MM.1S (cell line): ENCODE results near the gene NHLRC4.

Experiments
- DNase-seq: peaks from one replicate; pipeline ENCODE4 v3.0.0-alpha.2; 2015
- H2AFZ ChIP-seq: fragments of 300-600 bp; sonication (generic); 2 replicates; pipeline ENCODE4 v1.6.0; 2016; ENCODE audit warnings: antibody characterized with exemption, low read length
- H3F3A ChIP-seq: fragments of 300-600 bp; sonication (generic); 2 replicates; pipeline ENCODE4 v1.6.1; 2016; ENCODE audit warnings: mild to moderate bottlenecking, antibody characterized with exemption, low read length, moderate library complexity, mixed read lengths; ENCODE audit not compliant: insufficient read depth
- H3K27ac ChIP-seq: fragments of 300-600 bp; sonication (generic); 2 replicates; pipeline ENCODE4 v1.5.1; 2016; ENCODE audit warnings: mild to moderate bottlenecking, low read length
- H3K27me3 ChIP-seq: fragments of 300-600 bp; sonication (generic); replicated peaks from 2 replicates; pipeline ENCODE4 v1.6.0; 2016; ENCODE audit warnings: low read length; ENCODE audit not compliant: insufficient read depth
- H3K36me3 ChIP-seq: fragments of 300-600 bp; sonication (generic); replicated peaks from 2 replicates; pipeline ENCODE4 v1.6.1; 2016; ENCODE audit warnings: mild to moderate bottlenecking, low read length, mixed read lengths; ENCODE audit not compliant: insufficient read depth
- H3K4me1 ChIP-seq: fragments of 300-600 bp; sonication (generic); 2 replicates; pipeline ENCODE4 v1.6.1; 2016; ENCODE audit warnings: low read length, mixed read lengths
- H3K4me2 ChIP-seq: fragments of 300-600 bp; sonication (generic); 2 replicates; pipeline ENCODE4 v1.6.0; 2016; ENCODE audit warnings: low read depth, low read length
- H3K4me3 ChIP-seq: fragments of 300-600 bp; sonication (generic); 2 replicates; pipeline ENCODE4 v1.5.1; 2016; ENCODE audit warnings: low read length, mixed read lengths
- H3K79me2 ChIP-seq: fragments of 300-600 bp; sonication (generic); 2 replicates; pipeline ENCODE4 v1.6.1; 2016; ENCODE audit warnings: mixed run types, low read length, mixed read lengths
- H3K9ac ChIP-seq: fragments of 300-600 bp; sonication (generic); 2 replicates; pipeline ENCODE4 v1.6.1; 2016; ENCODE audit warnings: low read length, mixed read lengths
- H3K9me2 ChIP-seq: fragments of 300-600 bp; sonication (generic); replicated peaks from 2 replicates; pipeline ENCODE4 v1.6.1; 2016; ENCODE audit warnings: mild to moderate bottlenecking, low read length, mixed read lengths; ENCODE audit not compliant: insufficient read depth
- H3K9me3 ChIP-seq: fragments of 300-600 bp; sonication (generic); replicated peaks from 2 replicates; pipeline ENCODE4 v1.6.1; 2016; ENCODE audit warnings: mild to moderate bottlenecking, low read length, mixed read lengths; ENCODE audit not compliant: insufficient read depth
- H4K20me1 ChIP-seq: fragments of 300-600 bp; sonication (generic); 2 replicates; pipeline ENCODE4 v1.6.1; 2016; ENCODE audit warnings: mild to moderate bottlenecking, low read length, moderate library complexity, mixed read lengths; ENCODE audit not compliant: insufficient read depth
- EZH2 ChIP-seq: fragments of 300-600 bp; sonication (generic); optimal IDR thresholded peaks from 2 replicates; pipeline ENCODE3; 2017; ENCODE audit warnings: low read depth, mild to moderate bottlenecking, antibody characterized with exemption, low read length, mixed read lengths
- EZH2phosphoT487 ChIP-seq: fragments of 300-600 bp; sonication (generic); IDR thresholded peaks from 2 replicates; pipeline ENCODE4 v1.6.1; 2018; ENCODE audit warnings: antibody characterized with exemption, low read length
- TF ChIP-seq, protein P1 (sequence below): fragments of 300-600 bp; sonication (generic); IDR thresholded peaks from 2 replicates; pipeline ENCODE4 v1.5.1; 2016; ENCODE audit warnings: antibody characterized with exemption, low read length, mixed read lengths

NHLRC4 gene

DNA sequence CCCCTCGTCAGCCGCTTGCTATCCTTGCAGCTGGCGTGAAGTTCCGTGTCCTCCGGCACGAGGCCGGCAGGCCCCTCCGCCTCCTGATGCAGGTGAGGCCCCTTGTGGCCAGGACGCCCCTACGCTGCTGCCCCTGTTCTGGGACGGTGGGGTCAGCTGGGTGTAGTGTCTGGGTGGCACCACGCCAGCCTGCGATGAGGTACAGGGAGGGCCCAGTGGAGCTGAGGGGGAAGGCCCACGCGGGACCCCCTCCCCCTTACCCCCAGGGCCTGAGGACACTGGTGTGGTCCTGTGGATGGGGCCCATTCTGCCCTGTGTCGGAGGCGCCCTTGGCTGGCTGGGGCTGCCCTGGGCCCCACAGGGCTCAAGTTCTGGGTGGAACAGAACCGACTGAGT lies 15.4 kb downstream of the NHLRC4 start:
- TF ChIP-seq EZH2 (no peak), EZH2phosphoT487 (no peak)
- TF ChIP-seq, protein P1, sequence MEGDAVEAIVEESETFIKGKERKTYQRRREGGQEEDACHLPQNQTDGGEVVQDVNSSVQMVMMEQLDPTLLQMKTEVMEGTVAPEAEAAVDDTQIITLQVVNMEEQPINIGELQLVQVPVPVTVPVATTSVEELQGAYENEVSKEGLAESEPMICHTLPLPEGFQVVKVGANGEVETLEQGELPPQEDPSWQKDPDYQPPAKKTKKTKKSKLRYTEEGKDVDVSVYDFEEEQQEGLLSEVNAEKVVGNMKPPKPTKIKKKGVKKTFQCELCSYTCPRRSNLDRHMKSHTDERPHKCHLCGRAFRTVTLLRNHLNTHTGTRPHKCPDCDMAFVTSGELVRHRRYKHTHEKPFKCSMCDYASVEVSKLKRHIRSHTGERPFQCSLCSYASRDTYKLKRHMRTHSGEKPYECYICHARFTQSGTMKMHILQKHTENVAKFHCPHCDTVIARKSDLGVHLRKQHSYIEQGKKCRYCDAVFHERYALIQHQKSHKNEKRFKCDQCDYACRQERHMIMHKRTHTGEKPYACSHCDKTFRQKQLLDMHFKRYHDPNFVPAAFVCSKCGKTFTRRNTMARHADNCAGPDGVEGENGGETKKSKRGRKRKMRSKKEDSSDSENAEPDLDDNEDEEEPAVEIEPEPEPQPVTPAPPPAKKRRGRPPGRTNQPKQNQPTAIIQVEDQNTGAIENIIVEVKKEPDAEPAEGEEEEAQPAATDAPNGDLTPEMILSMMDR: no peak
- Histone ChIP-seq H3K4me2 (no peak overlapping the region), H3K27ac (no peak overlapping the region), H3K9me2 (no peaks in the 10 kb centered on the region), H2AFZ (no peak overlapping the region), H3K79me2 (peaks cover 2% of the 10 kb centered on the region), H3K4me3 (no peak overlapping the region), H3K9ac (no peak overlapping the region), H3K9me3 (no peaks in the 10 kb centered on the region), H3K36me3 (no peaks in the 10 kb centered on the region), H4K20me1 (no peaks in the 10 kb centered on the region), H3K27me3 (no peaks in the 10 kb centered on the region), H3F3A (no peaks in the 10 kb centered on the region), H3K4me1 (no peaks in the 10 kb centered on the region)
- DNase-seq: no peak

DNA sequence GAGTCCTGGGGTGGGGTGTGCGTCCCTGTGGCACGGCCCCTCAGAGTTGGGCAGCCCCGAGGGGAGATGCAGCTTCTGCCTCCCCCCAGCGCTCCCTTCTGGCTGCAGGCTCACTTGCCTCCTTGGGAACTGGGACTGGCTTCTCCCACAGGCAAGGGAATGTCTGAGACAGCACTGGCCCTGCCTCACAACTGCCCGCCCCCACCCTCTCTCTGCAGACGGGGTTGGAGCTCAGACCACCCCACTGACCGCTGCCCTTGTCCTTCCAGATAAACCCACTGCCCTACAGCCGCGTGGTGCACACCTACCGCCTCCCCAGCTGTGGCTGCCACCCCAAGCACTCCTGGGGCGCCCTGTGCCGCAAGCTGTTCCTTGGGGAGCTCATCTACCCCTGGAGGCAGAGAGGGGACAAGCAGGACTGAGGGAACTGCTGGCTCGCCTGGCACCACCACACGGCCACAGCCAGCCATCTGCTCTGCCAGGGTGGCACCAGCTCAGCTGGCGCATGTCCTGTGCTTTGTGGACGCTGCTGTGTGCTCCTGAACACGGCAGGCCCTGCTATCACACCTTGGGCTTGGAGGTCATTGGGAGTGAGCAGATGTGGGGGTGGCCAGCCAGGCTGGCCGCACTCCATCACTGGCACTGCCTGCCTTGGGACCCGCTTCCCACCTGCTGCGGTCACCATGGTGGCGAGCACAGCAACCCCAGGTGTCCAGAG lies 16.0 kb downstream of the NHLRC4 start:
- Histone ChIP-seq H4K20me1 (no peaks in the 10 kb centered on the region), H3K27me3 (no peaks in the 10 kb centered on the region), H3K4me2 (no peak overlapping the region), H3F3A (no peaks in the 10 kb centered on the region), H3K79me2 (peaks cover 8% of the 10 kb centered on the region), H3K9me2 (no peaks in the 10 kb centered on the region), H3K4me1 (peaks cover 5% of the 10 kb centered on the region), H3K4me3 (no peak overlapping the region), H2AFZ (no peak overlapping the region), H3K9me3 (no peaks in the 10 kb centered on the region), H3K9ac (no peak overlapping the region), H3K36me3 (no peaks in the 10 kb centered on the region), H3K27ac (no peak overlapping the region)
- no peak for DNase-seq
- TF ChIP-seq EZH2 (no peak), EZH2phosphoT487 (no peak)
- TF ChIP-seq, protein P1: no peak

DNA sequence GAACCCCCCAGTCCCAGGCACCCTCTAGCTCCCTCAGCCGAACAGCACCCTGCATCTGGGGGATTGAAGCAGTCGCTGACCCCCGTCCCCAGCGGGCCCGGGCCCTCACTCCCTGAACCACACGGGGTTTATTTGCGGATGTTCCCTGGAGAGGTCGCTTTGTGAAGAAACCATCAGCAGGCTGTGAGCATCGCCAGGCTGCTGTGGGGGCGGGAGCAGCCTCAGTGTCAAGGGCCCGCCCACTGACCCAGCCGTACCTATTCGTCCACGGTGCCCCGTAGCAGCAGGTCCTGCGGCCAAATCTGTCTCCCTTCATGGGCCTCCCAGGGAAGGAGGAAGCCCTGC lies 16.6 kb downstream of the NHLRC4 start:
- Histone ChIP-seq H4K20me1 (no peaks in the 10 kb centered on the region), H3F3A (peaks cover 5% of the 10 kb centered on the region; the same call in 1 of the 2 replicates), H3K79me2 (peaks cover 14% of the 10 kb centered on the region), H3K27me3 (no peaks in the 10 kb centered on the region), H3K9ac (no peak overlapping the region), H3K9me2 (no peaks in the 10 kb centered on the region), H3K36me3 (no peaks in the 10 kb centered on the region), H3K4me1 (peaks cover 8% of the 10 kb centered on the region), H3K27ac (no peak overlapping the region), H3K4me3 (no peak overlapping the region), H3K4me2 (no peak overlapping the region), H2AFZ (no peak overlapping the region), H3K9me3 (no peaks in the 10 kb centered on the region)
- no peak for DNase-seq
- TF ChIP-seq EZH2 (no peak), EZH2phosphoT487 (no peak)
- TF ChIP-seq, protein P1: no peak
